Stimulated activated CD4-positive, alpha-beta T cell treated with anti-CD3 and anti-CD28 coated beads, Interleukin-15, amount 100 ng/mL, for 1 hour (primary cell): ENCODE results near the gene CDH22.

ENCODE experiments used
- DNase-seq, 2 donors: peaks; one replicate each; pipeline ENCODE4 v3.0.0-alpha.2; 2020; ENCODE audit warnings: low read depth in 1 of 2, low spot score in 1 of 2

The CDH22 gene

DNA sequence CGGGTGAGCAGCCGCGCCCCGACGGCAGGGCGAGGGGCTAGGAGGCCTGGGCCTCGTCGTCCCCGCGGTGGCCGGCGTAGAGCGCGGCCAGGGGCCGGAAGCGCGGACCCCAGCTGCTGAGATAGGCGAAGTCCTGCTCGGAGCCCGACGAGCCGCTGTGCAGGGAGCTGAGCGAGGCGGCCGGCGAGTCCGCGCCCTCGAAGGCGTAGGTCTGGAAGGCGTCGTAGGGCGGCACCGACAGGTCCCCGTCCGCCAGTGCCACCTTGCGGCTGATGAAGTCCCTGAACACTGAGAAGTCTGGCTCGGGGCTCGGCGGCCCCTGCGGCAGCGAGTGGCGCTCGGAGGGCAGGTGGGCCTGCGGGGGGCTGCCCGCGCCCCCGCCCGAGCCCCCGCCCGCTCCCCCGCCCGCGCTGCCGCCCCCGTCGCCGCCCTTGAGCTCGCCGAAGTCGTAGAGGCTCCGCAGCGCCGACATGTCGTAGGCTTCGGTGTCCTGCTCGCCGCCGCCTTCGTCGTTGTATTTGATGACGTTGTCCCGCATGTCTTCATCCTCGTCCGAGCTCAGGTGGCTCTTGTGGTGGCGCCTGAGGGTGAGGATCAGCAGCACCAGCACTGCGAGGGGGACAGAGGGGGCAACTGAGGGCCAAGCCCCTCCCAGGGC lies 133.7 kb downstream of the CDH22 start:
- DNase-seq = peak; percentile 35 to 68

DNA sequence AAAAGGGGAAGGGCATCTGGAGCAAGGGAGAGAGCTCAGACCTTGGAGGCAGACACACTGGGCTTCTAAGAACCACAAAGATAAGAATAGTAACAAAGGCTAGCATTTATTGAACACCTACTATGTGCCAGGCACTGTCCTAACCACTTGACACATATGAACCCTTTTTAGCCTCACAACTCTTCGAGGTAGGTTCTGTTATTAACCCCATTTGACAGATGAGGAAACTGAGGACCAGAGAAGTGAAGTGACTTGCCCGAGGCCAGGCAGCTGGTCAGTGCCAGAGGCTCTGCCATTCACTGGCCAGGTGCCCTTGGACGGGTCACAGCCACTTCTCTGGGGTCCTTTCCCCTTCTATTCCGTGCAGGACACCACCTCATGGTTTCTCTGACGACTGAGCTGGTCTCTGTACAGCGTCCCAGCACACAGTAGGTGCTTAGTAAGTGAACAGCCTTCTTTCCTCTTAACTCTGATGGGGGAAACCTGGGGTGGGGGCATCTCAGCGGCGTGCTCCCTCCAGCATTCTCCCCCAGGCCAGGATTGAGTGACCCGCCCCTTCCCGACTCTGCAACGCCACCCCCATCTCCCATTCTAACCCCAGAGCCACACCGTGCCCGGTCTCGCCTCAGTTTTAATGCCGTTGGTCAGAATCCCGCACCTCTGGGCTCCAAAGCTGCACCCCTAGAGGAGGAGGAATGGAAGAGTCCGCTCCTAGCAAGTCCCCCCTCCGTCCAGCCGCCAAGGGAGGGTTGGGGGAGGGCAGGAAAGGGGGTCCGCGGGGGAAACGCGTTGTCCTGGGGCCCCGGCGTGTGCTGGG lies 134.4 kb downstream of the CDH22 start:
- no peak for DNase-seq

DNA sequence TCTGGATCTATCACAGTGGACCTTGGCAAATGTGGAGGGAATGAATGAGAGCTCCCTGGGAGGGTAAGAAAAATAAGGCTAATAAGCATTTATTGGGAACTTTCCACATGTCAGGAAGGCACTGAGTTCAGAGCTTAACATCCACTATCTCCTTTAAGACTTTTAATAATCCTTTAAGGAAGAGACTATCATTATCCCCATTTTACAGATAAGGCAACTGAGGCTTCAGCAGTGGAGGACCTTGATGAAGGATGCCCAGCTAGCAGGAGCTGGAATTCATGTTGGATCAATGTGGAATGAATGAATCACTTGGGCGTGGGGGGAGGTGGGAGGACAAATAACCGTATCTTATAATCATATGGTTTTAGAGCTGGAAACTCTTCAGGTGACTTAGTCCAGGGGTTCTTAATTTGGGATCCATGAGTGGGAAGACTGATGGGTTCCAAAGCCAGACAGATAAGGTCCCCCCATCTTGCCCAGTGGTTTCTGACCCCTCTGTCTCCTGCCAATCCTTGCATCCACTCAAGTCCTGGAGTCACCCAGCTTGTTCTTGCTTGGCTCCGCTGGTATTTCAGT lies 135.2 kb downstream of the CDH22 start:
- DNase-seq = no peak

DNA sequence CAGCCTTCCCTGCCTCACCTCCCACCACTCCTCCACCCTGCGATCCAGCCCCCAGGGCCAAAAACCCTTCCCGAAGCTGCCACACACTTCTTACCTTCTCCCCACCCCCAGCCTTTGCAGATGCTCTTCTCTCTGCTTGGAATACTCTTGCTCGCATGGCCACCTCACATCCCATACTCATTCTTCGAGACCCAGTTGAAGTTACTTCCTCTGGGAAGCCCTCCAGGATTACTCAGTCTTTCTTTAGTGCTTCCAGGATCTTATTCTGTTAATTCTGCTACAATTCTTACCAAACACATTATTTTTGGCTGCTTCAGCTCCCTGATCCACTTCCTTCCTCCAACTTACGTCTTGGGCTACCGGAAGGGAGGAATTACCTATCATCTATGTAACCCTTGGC lies 135.8 kb downstream of the CDH22 start:
- DNase-seq = no peak

DNA sequence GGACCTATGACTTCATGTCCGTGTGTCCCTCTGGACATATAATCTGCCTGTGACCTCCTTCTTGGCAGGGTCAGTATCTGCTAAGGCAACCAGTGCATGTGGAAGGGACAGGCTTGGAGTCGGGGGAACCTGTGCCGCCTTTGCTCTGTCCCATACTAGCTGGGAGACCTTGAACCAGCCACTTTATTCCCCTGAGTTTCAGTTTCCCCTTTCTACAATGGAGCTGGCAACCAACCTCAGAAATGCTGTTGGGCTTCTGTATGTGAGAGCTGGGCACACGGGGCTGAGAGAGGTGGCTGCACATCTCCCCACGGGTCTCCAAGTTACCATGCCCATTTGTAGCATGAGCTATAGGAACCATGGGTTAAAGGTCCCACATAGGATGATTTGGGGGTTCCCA lies 136.4 kb downstream of the CDH22 start:
- DNase-seq = no peak

DNA sequence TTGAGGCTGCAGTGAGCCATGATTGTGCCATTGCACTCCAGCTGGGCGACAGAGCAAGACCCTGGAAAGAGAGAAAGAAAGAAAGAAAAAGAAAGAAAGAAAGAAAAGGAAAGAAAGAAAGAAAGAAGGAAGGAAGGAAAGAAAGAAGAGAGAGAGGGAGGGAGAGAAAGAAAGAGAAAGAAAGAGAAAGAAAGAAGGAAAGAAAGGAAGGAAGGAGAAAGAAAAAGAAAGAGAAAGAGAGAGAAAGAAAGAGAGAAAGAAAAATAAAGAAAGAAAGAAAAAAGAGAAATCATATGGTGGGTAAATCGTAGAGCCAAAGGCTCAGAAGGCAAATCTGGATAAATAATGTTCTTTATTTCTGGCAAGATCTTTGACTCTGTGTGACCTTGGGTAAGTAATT lies 136.8 kb downstream of the CDH22 start:
- no peak for DNase-seq

DNA sequence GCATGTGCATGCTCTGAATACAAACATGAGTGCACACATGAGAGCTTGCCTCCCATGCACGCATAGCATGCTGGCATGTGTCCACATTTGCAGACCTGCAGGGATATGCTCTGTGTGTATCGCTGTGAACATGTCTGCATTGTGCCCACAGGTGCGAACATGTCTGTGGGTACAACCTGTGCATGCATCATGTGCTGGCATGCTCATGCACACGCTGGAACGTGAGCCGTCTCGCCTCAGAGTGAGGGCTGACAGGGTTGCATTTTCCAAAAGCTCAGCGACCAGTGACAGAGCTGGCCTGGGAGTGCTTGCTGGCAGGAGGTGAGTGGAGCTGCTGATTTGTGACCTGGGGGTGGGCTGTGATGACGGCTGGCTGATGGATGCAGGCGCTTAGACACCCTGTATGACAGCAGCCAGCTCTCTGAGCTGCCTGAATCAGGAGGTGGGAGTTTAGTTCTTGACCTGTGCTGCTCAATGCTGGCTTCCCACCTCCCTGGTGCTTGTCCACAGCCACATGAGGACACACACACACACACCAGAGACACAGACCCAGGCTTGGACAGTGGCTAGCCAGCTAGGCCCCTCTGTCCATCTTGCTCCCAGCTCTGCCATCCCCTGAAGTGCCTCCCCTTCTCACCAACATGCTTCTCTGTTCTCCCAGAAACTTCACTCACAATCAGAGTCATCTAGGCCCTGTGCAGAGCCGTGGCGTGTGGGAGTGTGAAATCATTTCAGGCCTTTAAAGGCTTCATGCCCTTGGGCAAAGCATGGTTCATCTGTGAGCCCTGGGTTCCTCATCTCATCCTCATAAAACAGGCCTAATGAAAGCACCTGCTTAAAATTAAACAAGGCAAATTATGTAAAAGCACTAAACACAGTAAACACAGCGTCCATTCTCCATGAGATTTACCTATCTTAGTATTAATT lies 138.8 kb downstream of the CDH22 start:
- no peak for DNase-seq

DNA sequence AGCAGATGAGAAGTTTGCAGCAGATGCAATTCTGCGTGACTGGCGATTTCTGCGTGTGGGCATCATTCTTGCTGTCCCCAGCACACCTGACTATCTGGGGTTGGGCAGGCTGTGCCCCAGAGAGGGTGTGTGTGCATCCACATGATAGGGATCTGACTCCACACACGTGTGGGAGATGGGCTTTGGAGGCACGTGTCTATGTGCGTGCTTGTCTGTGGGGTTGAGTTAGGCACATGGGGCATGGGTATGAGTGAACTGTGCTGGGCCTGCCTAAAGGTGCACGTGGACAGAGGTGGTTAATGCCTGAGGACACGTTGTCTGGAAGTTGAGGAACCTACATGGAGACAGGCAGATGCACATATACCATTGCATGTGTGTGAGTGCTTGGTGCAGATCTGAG lies 139.9 kb downstream of the CDH22 start:
- no peak for DNase-seq

DNA sequence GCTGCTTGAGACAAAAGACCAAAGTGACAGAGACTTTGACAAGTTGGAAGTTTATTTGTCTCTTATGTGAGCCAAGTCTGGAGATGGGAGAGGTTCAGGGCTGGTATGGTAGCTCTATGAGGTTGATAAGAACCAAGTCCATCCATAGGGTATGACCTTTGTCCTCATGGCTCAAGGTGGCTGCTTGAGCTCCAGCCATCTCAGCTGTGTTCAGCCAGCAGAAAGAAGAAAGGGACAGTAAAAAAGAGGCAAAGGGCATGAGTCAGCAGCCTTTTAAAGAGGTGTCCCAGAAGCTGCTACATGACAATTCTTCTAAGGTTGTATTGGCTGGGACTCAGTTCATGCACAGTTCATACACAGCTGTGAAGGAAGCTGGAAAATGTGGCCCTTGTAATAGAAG lies 141.2 kb downstream of the CDH22 start:
- DNase-seq = no peak

DNA sequence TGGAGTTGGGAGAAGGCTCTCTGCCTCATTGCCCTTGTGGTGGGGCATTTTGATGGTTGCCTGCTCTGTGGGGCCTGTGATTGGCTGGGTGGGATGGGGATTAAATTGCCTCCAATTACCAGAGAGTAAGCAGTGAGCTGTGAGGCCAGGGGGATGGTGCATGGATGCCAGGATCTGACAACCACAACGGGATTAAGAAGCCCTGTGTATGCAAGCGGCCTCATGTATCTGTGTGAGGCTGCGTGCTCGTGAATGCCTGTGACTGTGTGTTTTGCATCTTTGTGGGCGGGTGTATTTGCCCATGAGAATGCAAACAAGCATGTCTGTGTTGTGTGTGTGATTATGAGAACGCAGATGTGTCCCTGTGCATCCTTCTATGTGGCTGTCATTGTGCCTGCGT lies 144.0 kb downstream of the CDH22 start:
- no peak for DNase-seq

DNA sequence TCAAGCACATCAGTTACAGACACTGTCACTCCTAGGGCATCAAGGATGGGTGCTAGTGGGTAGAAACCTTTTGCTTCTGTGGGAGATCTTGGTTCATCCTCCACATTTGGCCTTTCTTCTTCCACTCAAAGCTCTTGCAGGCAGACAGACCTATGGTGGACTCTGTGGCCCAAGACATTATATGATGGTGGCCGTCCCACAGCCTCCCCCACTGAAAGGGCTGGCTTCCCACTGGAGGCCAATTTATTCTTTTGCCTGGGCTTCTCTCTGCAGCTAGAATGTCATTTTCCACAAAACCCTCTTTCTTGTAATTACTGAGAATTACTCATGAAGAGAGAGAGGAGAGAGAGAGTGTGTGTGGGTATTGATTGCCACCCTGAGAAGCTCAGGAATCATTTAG lies 146.4 kb downstream of the CDH22 start:
- no peak for DNase-seq

DNA sequence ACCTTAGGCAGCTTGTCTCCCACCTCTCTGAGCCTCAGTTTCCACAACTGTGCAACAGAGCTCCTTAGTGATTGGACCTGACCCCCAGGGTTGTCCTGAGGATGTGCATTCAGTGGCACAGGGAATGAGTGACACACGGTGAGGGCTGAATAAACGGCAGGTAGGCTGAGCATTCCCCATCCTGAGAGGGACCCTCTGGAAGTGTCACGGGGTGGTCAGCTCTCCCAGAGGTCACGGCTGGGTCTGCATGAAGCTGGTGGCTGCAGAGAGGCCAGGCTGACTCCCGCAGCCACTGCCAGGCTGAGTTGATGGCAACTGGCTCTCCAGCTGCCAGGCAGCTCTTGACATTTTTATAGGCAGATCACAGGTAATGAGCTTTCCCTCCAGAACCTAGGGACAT lies 147.6 kb downstream of the CDH22 start:
- no peak for DNase-seq

DNA sequence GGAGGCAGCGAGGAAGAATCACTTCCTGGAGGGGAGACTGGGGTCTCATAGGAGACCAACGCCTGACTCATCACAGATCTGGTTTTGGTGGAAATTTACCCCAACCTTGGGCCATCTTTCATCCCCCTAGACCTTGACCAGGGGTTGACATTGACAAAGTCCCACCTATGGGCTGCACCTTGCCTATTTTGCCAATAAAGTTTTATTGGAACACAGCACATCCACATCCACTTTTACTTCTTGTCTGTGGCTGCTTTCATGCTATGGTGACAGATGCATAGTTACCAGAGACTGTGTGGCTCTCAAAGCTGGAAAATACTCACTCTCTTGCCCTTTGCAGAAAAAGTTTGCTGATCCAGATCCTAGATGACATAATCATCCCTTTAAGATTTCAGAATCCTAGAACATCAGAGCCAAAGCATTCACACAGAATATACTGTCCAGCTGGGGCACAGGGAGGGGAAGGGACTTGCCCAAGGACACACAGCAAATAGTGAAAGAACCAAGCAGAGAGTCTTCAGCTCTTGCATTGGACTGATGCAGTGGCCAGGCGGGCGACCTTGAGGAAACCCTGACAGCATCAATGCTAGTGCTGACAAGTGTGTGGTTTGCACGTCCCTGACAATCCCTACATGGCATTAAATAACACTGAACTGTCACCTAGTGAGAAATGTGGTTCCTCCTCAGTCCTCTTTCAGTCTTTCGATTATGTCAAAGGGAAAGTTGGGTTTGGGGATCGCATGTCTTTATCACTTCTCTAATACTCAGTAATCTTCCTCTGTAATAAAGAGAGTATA lies 149.0 kb downstream of the CDH22 start:
- no peak for DNase-seq

DNA sequence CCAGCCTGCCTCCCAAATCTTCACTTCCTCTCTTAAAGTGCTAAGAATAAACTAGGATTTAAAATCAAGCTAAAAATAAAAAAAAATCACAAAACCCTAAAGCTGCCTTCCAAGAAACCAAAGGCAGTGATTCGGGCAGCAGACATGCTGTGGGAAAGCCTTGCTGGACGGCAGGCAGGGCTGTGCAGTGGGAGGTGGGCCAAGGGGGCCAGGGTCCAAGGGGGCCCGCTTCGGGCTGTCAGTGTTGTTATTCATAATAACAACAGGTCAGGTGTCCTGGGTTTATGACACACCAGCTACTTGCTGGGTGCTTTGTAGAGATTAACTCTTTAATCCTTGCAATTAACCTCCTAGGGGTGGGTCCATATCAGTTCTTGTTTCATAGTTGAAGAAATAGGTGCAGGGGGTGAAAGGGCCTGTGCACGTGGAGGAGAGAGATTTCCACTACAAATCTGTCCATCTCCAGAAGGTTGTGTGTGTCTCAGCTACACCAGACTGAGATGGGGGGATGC lies 149.8 kb downstream of the CDH22 start:
- no peak for DNase-seq

DNA sequence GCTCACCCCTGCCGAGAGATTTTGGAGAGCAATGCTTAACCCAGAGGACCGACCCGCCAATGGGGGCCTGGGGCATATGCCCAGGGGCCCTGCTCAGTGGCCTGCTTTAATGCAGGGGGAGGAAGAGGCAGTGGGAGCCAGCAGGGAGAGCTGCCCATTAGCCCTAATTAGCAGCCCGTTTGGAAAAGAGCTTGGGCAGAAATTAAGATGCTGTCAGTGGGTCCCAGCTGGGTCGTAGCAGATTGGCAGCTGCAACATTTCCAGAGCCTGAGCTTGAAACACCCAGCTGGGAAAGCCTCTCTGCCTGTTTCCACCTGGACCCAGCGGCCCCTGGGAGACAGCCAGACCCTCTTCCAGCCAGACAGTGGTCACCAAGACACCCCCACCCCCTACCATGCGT lies 150.7 kb downstream of the CDH22 start:
- no peak for DNase-seq

DNA sequence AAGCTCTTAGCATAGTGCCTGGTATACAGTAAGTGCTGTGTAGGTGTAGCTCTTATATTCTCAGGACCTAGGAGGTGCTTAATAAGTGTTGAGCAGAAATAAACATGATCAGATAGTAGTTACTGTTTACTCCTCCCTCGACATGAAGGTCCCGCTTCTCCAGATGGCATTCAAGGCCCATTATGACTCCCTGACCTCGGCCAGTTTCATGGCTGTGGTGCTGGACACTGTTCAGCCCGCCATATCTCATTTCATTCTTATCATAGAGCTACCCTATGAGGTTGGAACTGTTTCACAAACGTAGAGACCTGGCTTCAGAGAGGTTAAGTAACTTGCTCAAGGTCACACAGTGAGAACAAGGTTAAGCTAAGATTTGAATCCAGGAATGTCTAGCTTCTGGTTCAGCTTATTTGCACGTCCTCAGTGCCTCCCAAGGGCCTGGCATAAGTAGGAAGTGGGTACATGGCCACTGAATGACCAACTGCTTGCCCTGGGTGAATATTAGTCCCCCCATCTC lies 151.2 kb downstream of the CDH22 start:
- DNase-seq = no peak

DNA sequence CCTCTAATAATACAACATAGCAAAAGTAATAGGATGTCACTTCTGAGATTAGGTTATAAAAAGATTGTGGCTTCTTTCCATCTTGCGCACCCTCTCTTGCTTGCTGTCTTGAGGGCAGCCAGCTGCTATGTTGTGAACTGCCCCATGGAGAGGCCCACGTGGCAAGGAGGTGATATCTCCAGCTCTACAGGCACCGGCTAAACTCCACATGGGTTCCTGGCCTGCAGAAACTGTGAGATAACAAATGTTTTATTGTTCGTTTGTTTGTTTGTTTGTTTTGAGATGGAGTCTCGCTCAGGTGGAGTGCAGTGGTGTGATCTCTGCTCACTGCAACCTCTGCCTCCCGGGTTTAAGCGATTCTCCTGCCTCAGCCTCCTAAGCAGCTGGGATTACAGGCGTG lies 152.2 kb downstream of the CDH22 start:
- DNase-seq = no peak

DNA sequence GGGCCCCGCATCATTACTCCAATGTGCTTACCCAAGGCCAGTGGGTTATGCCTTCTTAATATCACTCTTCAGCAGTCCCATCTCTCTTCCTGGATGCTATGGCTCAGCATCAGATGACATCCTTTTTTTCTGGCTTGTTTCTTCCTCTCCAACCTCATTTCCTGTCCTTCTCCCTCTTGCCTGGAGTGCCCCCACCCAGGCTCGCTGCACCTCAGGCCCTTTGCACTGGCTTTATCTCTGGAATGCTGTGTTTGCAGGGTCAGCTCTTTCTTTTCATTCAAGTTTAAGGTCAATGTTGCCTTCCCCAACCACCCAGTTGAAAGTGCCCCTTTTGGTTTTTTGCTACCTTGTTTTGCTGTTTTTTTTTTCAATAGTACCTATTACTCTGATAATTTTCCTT lies 153.5 kb downstream of the CDH22 start:
- no peak for DNase-seq

DNA sequence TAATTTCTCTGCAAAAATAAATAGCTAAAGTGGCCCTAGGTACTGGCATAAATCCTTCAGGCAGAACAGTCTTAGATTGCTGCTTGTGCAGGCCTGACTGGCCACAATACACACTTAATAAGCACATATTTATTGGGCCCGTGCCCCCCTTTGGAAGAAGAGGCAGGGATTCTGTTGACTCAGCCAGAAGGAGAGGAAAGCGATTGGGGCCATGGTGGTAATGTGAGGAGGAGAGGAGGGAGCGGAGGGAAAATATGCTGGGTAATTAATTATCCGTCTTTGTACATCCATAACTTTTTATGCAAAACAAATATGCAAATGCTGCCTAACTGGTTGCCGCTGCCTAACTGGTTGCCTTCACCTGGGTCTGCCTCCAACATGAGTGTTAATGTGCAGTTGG lies 154.0 kb downstream of the CDH22 start:
- DNase-seq = no peak
